ENCODE results near the gene KRTAP6-2. TPM values are rescaled to one million over a fixed set of nuclear protein-coding genes. Genes with fewer than 3 reads are reported as not detected.
A peak's percentile ranks its signal among the peaks of the same experiment; 100 is the strongest.

Gene KRTAP6-2
- total and polyA plus RNA-seq, 2 of the 8 experiments (the other 6 are each of a cell fraction or from before 2014, with no cell fraction given), result not detected

DNA sequence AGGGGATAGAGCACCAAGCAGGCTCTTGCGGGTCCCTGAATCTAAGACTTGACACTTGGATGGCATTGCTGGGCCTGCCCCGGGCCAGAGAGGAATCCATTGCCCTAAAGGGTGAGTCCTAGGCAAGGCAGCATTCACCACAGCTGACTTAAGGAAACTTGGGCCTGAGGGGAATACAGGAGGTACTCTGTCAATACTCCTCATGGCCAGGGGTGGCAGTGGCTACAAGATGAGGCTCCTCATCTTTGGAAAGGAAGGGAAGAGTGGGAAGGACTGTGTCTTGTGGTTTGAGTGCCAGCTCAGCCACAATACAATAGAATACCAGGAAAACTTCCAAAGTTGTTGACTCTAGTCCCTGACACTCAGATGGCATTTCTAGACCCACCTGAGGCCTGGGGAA is 7.3 kb upstream of the KRTAP6-2 start (continued):
- no peak for TF ChIP-seq CTBP2 (IDR thresholded peaks at IDR 0.05; ENCODE audit: borderline replicate concordance, insufficient read depth, insufficient read length, low read length)
- TF ChIP-seq, protein P1, sequence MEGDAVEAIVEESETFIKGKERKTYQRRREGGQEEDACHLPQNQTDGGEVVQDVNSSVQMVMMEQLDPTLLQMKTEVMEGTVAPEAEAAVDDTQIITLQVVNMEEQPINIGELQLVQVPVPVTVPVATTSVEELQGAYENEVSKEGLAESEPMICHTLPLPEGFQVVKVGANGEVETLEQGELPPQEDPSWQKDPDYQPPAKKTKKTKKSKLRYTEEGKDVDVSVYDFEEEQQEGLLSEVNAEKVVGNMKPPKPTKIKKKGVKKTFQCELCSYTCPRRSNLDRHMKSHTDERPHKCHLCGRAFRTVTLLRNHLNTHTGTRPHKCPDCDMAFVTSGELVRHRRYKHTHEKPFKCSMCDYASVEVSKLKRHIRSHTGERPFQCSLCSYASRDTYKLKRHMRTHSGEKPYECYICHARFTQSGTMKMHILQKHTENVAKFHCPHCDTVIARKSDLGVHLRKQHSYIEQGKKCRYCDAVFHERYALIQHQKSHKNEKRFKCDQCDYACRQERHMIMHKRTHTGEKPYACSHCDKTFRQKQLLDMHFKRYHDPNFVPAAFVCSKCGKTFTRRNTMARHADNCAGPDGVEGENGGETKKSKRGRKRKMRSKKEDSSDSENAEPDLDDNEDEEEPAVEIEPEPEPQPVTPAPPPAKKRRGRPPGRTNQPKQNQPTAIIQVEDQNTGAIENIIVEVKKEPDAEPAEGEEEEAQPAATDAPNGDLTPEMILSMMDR (IDR thresholded peaks at IDR 0.05; ENCODE audit: control extremely low read depth in 1 of 3, insufficient read depth in 1 of 3, low read depth in 1 of 3, low read length in 3 of 3), result peak in 1 of 3 experiments; percentile 52; a peak in 1 of 4 replicates
- TF ChIP-seq RBBP5 (IDR thresholded peaks at IDR 0.05; ENCODE audit: borderline replicate concordance, low read depth, low read length), result no peak
- no peak for TF ChIP-seq JUND (IDR thresholded peaks at IDR 0.05; ENCODE audit: low read length)
- no peak for TF ChIP-seq KDM1A (IDR thresholded peaks at IDR 0.05; ENCODE audit: borderline replicate concordance, low read length)
